HG02973 (cell line): ENCODE results near the gene MVB12B.

ENCODE experiments used
- ATAC-seq: cut with Tn5 transposase; IDR thresholded peaks from one replicate; pipeline ENCODE4 v1.9.1; 2021; ENCODE audit warnings: moderate library complexity; ENCODE audit not compliant: unreplicated experiment

The MVB12B gene

GRCh38 chr9:126514037-126514821 lies 187.6 kb downstream of the MVB12B start:
- no peak for ATAC-seq

- no peak for ATAC-seq
These were observed 188.6 kb downstream of the MVB12B start for GRCh38 chr9:126515001-126515872.

GRCh38 chr9:126515873-126516505 lies 189.4 kb downstream of the MVB12B start:
- no peak for ATAC-seq

- no peak for ATAC-seq
These were observed 189.9 kb downstream of the MVB12B start for GRCh38 chr9:126516561-126516935.

- no peak for ATAC-seq
These were observed 190.6 kb downstream of the MVB12B start for GRCh38 chr9:126516936-126517832.

DNA sequence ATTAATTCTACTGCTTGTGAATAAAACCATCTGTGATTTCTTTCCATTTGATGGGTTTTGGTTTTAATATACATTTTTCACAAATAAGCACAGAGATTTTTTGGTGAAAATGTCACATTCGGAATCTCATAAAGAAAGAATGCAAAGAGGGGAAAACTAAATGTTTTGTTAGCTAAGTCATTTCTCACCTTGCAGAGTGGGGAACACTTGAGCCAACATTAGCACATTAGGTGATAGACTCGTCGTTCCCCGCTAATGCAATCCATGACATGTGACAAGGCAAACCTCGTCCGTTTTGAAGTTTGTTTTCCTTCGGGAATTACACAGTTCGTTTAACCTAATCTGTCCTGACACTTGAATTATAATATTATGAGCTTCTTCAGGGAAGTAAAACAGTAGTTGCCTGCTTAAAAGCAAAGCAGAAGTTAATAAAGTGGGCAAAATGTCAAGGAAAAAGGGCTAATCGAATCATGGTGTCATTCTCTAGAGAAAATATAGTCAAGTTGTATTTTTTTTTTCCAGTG lies 191.3 kb downstream of the MVB12B start:
- no peak for ATAC-seq

DNA sequence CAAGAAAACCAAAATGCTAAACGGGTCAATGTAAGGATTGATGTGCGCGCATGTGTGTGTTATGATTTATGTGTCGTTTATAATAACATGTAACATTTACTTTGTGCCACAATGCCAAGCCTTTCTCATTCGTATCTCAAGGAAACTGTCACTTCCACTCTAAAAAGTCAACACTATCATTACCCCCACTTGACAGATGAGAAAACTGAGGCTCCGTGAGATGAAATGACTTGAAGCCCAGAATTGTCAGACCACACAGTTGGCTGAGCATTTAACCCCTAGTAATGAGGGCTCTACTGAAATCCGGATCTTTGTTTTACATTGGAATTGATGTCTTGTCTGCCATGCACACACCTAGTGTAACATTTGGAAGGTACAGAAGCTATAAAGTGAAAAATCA lies 192.1 kb downstream of the MVB12B start:
- ATAC-seq: no peak

DNA sequence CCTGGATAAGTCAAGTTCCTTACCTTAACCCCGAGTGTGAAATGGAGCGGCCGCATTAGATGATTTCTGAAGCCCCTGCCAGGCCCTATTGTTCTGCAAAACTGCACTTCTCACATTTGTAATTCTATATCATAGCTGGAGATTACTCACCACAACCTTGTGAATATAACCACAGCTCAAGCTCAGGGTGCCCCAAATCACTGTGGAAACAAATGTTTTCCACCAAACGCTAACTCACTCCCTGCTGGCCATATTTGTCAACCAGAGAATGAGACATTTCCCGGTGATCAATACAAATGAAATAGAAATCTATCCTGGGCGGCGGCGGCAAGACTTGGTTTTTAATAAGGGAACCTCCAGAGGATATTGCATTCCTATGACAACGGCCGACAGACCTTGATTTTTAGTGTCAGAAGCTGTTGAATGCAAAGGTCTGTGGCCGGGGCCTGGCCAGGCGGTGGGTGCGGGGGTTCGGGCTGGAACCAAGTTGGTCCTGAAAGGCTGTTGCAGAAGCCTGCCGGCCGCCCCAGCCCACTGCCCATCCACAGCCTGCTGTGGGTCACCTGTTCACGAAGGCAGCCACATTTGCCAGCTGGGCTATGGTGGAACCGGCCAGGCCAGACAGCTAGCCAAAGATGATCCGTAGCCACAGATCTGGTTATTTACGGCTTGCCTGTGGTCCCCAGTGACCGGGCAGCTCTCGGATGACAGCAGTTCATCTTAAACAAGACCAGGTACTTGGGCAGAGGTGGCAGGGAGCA lies 193.2 kb downstream of the MVB12B start:
- no peak for ATAC-seq

- no peak for ATAC-seq
These were observed 193.8 kb downstream of the MVB12B start for GRCh38 chr9:126520453-126520852.

DNA sequence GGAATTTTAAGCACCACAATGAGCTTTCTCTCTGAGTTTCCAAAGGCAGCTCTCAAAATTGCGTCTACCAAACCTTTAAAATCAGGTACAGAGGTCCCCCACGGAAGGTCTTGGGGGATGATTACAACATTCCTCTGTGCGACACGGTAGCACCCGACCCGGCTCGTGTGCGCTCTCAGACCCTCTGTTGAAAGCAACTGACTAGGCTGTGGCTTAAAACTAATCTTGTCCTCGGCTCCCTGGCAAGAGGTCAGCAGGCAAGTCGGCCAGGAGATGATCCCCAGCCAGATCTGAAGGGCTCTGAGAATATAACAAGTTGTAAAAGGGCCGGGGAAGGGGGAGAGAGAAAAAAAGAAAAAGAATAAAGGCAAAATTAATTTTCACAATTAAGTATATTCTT lies 194.5 kb downstream of the MVB12B start:
- ATAC-seq: no peak

- no peak for ATAC-seq
These were observed 194.9 kb downstream of the MVB12B start for GRCh38 chr9:126521551-126521950.

- ATAC-seq: no peak
These were observed 195.5 kb downstream of the MVB12B start for GRCh38 chr9:126521976-126522590.

GRCh38 chr9:126522612-126523356 lies 196.2 kb downstream of the MVB12B start:
- no peak for ATAC-seq

GRCh38 chr9:126523611-126524111 lies 197.0 kb downstream of the MVB12B start:
- no peak for ATAC-seq

DNA sequence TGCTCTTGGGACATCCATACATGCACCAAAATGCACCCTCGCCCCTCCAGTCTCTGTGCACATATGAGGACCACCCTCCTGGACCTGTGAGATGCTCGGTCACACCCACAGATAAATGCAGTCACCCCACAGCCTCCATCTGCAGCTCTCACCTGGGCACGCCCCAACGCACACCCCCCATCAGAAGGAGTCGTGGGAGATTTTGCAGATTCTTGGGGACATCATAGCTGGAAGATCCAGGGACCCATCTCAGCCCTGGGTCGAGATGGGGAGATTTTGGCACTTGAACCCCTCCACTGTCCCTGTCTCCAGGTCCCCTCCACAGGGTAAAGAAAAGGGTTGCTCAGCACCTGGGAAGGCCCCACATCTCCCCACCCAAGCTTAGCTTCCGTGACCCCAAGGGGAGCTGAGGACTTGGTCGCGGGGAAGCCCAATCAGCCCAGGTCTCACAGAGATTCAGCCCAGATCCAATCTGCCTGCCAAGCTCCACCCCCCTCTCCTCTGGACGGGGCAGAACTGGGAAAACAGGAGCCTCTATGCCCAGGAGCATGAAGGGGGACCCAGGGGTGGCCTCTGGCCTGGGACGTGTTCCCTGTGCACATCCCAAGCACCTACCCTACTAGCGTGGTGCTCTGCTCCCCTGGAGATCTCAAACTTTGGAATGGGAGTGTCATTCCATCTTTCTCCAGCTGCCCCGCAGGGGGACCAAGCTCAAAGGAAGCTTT lies 197.9 kb downstream of the MVB12B start:
- no peak for ATAC-seq

GRCh38 chr9:126526218-126527108 lies 199.8 kb downstream of the MVB12B start:
- ATAC-seq: no peak
